RPMI8226 (cell line): ENCODE measurements around the gene RFXANK.
A peak's percentile ranks its signal among the peaks of the same experiment; 100 is the strongest.
"Not testable (repeated sequence)": the region's sequence is repeated elsewhere in the genome, so short reads cannot be mapped to it uniquely, and the experiment has no call there.

Experiments
- DNase-seq: peaks from one replicate; pipeline ENCODE4 v3.0.0-alpha.2; 2015

Gene RFXANK

GRCh38 chr19:19170053-19170872, 21.8 kb upstream of the RFXANK start, which contains the start of gene MEF2B:
Gene MEF2B, minus strand, starts transcription at chr19:19170263. Its CDS starts 19,528 bp downstream, at chr19:19150735.
- peak; percentile 94 for DNase-seq

GRCh38 chr19:19170873-19171672, 21.0 kb upstream of the RFXANK start:
- no peak for DNase-seq

- DNase-seq, result no peak
Measured at GRCh38 chr19:19171821-19172532, 20.1 kb upstream of the RFXANK start.

GRCh38 chr19:19173243-19173642, 18.8 kb upstream of the RFXANK start:
- DNase-seq, result not testable (repeated sequence)

GRCh38 chr19:19176950-19177349, 15.1 kb upstream of the RFXANK start:
- no peak for DNase-seq

GRCh38 chr19:19179548-19180441, 12.3 kb upstream of the RFXANK start:
- DNase-seq, result no peak

GRCh38 chr19:19181488-19181998, 10.5 kb upstream of the RFXANK start:
- DNase-seq, result no peak

GRCh38 chr19:19185853-19186740, 6.0 kb upstream of the RFXANK start:
- peak; percentile 74 for DNase-seq

- DNase-seq, result no peak
Measured at GRCh38 chr19:19186742-19187141, 5.3 kb upstream of the RFXANK start.

GRCh38 chr19:19191768-19192077, 335 bp upstream of the RFXANK start:
- DNase-seq, result no peak

GRCh38 chr19:19192910-19193423, 909 bp downstream of the RFXANK start:
- DNase-seq, result no peak

GRCh38 chr19:19193926-19194325, 1.9 kb downstream of the RFXANK start:
- no peak for DNase-seq

- DNase-seq, result no peak
Measured at GRCh38 chr19:19201697-19202630, 9.9 kb downstream of the RFXANK start.

GRCh38 chr19:19202707-19203011, 10.6 kb downstream of the RFXANK start:
- no peak for DNase-seq

GRCh38 chr19:19203012-19203856, 11.2 kb downstream of the RFXANK start, which contains the start of gene NR2C2AP:
Gene NR2C2AP, minus strand, starts transcription at chr19:19203414. Its CDS starts 354 bp downstream, at chr19:19203060.
- DNase-seq, result peak; percentile 96

- DNase-seq, result no peak
Measured at GRCh38 chr19:19204181-19204580, 12.1 kb downstream of the RFXANK start.

- DNase-seq, result no peak
Measured at GRCh38 chr19:19205416-19206410, 13.7 kb downstream of the RFXANK start.
